ENCODE data around the gene PLEKHM2.

Gene PLEKHM2

GRCh38 chr1:15758953-15759661 lies 75.0 kb downstream of the PLEKHM2 start:
- no peak overlapping the region for H2AFZ ChIP-seq (ENCODE audit: low read length)
- no peaks in the 10 kb centered on the region for H3F3A ChIP-seq (ENCODE audit: insufficient read depth, low read length)
- no peak overlapping the region for H3K9ac ChIP-seq (ENCODE audit: low read length)
- no peaks in the 10 kb centered on the region for H3K9me2 ChIP-seq (replicated peaks; ENCODE audit: insufficient read depth, low read length)
- DNase-seq = no peak
- H3K36me3 ChIP-seq (replicated peaks; ENCODE audit: insufficient read depth, low read length) = no peaks in the 10 kb centered on the region
- H3K4me2 ChIP-seq (ENCODE audit: low read depth, low read length) = no peak overlapping the region
- H3K4me1 ChIP-seq (ENCODE audit: low read length) = no peaks in the 10 kb centered on the region
- peaks cover 61% of the 10 kb centered on the region for H3K27me3 ChIP-seq (replicated peaks; ENCODE audit: insufficient read depth, low read length)
- TF ChIP-seq EZH2phosphoT487 (IDR thresholded peaks at IDR 0.05; ENCODE audit: low read length) (no peak), CTCF (IDR thresholded peaks at IDR 0.05; ENCODE audit: low read length) (no peak), EZH2 (optimal IDR thresholded peaks at IDR 0.05; ENCODE audit: low read depth, low read length) (no peak)
- no peak overlapping the region for H3K27ac ChIP-seq (ENCODE audit: low read length)
- H3K9me3 ChIP-seq (replicated peaks; ENCODE audit: insufficient read depth, low read length) = no peaks in the 10 kb centered on the region
- no peaks in the 10 kb centered on the region for H3K79me2 ChIP-seq (ENCODE audit: low read length)
- no peaks in the 10 kb centered on the region for H4K20me1 ChIP-seq (ENCODE audit: insufficient read depth, low read length)
- H3K4me3 ChIP-seq (ENCODE audit: low read length) = no peak overlapping the region

- Histone ChIP-seq H2AFZ (ENCODE audit: low read length) (no peak overlapping the region), H3K4me1 (ENCODE audit: low read length) (no peaks in the 10 kb centered on the region), H3K79me2 (ENCODE audit: low read length) (no peaks in the 10 kb centered on the region), H3K27me3 (replicated peaks; ENCODE audit: insufficient read depth, low read length) (peaks cover 53% of the 10 kb centered on the region), H3F3A (ENCODE audit: insufficient read depth, low read length) (no peaks in the 10 kb centered on the region), H3K9me2 (replicated peaks; ENCODE audit: insufficient read depth, low read length) (no peaks in the 10 kb centered on the region), H3K27ac (ENCODE audit: low read length) (no peak overlapping the region), H3K9me3 (replicated peaks; ENCODE audit: insufficient read depth, low read length) (no peaks in the 10 kb centered on the region), H3K4me2 (ENCODE audit: low read depth, low read length) (no peak overlapping the region), H3K36me3 (replicated peaks; ENCODE audit: insufficient read depth, low read length) (no peaks in the 10 kb centered on the region), H3K4me3 (ENCODE audit: low read length) (no peak overlapping the region), H3K9ac (ENCODE audit: low read length) (no peak overlapping the region), H4K20me1 (ENCODE audit: insufficient read depth, low read length) (no peaks in the 10 kb centered on the region)
- TF ChIP-seq EZH2 (optimal IDR thresholded peaks at IDR 0.05; ENCODE audit: low read depth, low read length) = no peak
- TF ChIP-seq CTCF (IDR thresholded peaks at IDR 0.05; ENCODE audit: low read length) = no peak
- DNase-seq = no peak
Measured at GRCh38 chr1:15760520-15761211, 76.5 kb downstream of the PLEKHM2 start.

GRCh38 chr1:15761366-15762128 lies 77.4 kb downstream of the PLEKHM2 start:
- no peaks in the 10 kb centered on the region for H3K79me2 ChIP-seq (ENCODE audit: low read length)
- TF ChIP-seq EZH2phosphoT487 (IDR thresholded peaks at IDR 0.05; ENCODE audit: low read length) (no peak), EZH2 (optimal IDR thresholded peaks at IDR 0.05; ENCODE audit: low read depth, low read length) (no peak), CTCF (IDR thresholded peaks at IDR 0.05; ENCODE audit: low read length) (no peak)
- no peak for DNase-seq
- no peaks in the 10 kb centered on the region for H3K9me2 ChIP-seq (replicated peaks; ENCODE audit: insufficient read depth, low read length)
- H4K20me1 ChIP-seq (ENCODE audit: insufficient read depth, low read length) = no peaks in the 10 kb centered on the region
- H3K27ac ChIP-seq (ENCODE audit: low read length) = no peak overlapping the region
- H3F3A ChIP-seq (ENCODE audit: insufficient read depth, low read length) = no peaks in the 10 kb centered on the region
- no peaks in the 10 kb centered on the region for H3K9me3 ChIP-seq (replicated peaks; ENCODE audit: insufficient read depth, low read length)
- H3K4me2 ChIP-seq (ENCODE audit: low read depth, low read length) = no peak overlapping the region
- peaks cover 47% of the 10 kb centered on the region for H3K27me3 ChIP-seq (replicated peaks; ENCODE audit: insufficient read depth, low read length)
- H3K36me3 ChIP-seq (replicated peaks; ENCODE audit: insufficient read depth, low read length) = no peaks in the 10 kb centered on the region
- H3K9ac ChIP-seq (ENCODE audit: low read length) = no peak overlapping the region
- H3K4me1 ChIP-seq (ENCODE audit: low read length) = no peaks in the 10 kb centered on the region
- H2AFZ ChIP-seq (ENCODE audit: low read length) = no peak overlapping the region
- H3K4me3 ChIP-seq (ENCODE audit: low read length) = no peak overlapping the region

Measured in MM.1S (cell line).